Measurements from ENCODE around the gene ZFTA.
"Not testable (repeated sequence)": the region's sequence is repeated elsewhere in the genome, so short reads cannot be mapped to it uniquely, and the experiment has no call there.

ZFTA gene

DNA sequence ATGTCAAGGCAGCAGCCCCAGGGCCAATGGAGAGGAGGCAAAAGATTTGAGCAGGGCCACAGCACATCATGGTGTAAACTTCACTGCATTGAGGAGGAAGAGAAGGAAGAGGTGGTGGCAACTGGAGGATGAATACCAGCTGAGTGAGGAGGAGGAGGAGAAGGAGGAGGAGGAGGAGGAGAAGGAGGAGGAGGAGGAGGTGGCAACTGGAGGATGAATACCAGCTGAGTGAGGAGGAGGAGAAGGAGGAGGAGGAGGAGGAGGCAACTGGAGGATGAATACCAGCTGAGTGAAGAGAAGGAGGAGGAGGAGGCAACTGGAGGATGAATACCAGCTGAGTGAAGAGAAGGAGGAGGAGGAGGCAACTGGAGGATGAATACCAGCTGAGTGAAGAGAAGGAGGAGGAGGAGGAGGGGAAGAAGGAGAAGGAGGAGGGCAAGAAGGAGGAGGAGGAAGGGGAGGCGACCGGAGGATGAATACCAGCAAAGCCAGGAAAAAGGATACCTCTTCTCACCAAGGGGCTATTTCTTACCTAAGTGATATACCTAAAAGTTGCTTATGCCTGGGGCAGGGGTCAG lies 3.3 kb upstream of the ZFTA start:
- not testable (repeated sequence) for DNase-seq

DNA sequence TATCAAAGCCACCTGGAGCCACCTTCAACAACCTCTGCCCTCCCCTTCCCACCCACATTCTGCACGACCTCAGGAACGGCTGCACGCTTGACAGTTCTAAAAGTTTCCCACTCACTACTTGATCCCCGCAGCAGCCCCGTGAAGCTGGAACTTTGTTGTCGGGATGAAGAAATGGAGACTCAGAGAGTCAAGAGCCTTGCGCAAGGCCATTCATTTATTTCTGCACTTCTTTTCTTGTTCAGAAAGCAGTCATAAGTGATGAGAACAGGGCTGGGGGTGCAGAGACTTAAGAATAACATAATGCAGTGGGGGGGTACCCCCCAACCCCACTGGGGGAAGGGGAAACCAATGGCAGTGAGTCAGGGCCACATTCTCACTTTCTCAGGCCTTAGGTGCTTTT lies 2.2 kb upstream of the ZFTA start:
- no peak for DNase-seq

DNA sequence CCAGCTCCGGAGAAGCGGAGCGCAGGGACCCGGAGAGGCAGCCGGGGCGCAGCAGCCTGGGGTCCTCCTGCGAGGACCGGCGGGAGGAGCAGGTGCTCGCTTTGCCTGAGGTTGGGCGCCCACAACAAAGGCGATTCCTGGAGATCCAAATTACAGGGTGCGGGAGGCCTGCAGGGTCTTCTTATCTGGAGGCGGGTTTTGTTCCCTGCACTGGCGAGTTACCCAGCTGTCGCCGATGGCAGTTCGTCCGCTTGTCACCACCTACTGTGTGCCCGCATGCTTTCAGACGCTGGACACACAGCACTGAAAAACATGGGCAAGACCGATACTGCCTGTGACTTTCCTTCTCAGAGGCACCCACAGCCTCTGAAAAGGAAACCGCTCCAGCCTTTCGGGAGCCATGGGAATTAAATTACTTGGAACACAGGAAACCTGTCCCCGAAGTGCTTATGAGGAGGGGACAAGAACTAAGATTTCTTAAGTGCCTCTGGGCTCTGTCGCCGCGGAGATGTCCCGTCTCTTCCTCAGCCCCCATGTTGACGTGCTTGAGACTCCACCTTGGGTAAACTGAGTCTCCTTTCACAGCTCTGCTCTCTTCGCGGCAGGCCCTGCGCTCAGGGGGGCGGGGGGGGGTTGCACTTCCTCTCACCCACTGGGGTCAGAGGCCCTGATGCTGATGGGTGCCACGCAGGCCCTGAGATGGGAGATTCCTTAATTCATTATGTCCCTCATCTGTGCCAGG lies 1.3 kb upstream of the ZFTA start:
- DNase-seq = no peak

DNA sequence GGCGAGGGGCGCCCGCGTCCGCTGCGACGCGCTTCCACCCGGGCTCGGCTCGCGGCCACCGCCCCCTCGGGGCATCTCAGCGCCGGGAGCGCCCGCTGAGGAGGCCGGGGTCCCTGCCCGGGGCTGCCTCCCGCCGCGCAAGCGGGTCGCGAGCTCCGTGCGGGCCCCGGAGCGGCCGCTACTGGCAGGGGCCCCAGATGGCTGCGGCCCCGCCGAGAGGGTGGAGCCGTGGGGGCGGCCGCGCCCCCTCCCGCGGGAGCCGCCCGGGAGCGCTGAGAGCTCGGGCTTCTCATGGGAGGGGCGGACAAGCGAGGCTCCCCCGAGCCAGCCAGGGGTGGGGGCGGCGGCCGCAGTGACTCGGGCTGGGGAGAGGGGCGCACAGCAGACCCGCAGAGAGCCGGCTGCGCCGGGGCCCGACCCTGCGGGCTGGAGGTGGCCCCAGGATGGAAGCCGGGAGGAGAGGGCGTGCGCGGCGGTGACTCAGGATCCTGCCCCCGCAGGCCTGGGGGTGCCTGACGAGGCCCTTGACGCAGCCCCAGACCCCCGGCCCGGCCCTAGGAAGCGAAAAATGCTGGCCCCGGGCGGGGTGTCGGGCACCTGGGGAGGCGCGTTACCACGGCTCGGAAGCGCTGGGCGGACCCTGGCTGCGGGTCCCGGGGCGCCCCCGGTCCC lies 603 bp upstream of the ZFTA start:
- DNase-seq = peak; percentile 26

DNA sequence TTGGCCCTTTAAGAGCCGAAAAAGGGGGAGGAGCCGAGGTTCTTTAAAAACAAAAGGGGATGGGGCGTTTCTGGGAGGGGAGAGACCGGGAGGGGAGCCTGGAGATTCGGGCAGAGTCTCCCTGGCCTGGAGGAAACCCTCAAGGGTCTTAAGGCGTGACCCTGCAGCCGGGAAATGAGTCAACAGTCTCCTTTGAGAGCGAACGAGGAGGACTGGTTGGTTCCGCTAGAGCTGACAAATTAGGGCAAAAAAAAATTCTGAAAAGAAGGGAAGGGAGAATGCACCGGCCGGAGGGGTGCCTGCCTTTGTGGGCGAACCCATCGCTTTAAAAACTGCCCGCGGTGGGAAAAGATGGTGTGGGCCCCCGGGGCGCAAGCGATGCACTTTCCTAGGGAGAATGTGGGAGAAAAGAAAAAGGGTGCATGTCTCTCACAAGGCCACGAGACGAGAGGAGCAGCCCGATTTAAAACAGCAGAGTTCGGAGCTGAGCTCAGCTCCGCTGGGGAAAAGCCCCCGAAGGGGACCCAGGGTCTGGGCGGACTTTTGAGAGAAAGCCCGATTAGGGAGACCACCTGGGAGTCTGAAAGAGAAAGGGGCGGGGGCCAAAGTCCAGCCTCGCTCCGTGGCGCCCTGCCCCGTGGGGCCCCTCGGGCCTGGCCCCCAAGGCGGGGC lies 874 bp downstream of the ZFTA start:
- DNase-seq = peak; percentile 55

DNA sequence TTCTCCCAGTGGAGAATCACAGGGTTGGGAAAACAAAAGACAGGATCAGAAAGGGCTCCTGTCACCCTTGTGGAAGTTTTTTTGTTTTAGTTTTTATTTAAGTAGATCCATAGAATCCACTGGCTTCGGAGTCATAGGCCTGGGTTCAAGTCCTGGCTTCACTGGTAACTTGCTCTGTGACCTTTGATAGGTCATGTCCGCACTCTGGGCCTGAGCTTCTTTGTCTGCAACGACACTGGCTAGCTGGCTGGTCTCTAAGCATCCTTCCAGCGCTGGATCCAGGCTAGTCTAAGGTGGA lies 1.4 kb downstream of the ZFTA start:
- no peak for DNase-seq

DNA sequence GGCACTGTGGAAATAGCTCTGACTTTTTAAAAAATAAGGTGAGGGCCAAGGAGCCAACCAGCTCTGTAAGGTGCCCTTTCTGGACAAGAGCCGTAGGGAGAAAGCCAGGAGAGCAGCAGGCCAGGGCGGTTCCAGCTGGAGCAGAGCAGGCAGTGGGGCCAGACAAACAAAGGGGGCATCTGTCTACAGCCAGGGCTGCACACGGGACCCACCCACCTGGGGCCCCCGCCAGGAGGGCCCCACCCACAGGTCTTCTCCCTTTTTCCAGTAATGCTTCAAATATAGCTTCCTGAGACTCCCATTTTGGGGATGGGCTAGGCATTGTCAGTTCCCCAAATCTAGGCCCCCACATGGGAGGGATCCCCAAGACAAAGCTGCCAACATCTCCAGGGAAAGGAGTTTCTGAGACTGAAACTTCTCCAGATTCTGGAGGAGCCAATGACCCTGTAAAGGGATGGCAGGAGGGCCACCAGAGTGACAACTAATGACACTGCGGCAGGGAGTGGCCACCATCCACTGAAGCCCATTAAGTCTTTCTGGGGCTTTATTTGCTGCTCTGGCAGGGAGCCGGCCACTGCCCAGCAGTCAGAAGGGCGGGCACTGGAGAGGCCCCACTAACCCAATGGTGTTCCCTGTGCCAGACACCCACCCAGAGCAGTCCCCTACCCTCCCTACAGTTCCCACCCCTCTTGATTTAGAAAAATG lies 1.9 kb downstream of the ZFTA start:
- no peak for DNase-seq

DNA sequence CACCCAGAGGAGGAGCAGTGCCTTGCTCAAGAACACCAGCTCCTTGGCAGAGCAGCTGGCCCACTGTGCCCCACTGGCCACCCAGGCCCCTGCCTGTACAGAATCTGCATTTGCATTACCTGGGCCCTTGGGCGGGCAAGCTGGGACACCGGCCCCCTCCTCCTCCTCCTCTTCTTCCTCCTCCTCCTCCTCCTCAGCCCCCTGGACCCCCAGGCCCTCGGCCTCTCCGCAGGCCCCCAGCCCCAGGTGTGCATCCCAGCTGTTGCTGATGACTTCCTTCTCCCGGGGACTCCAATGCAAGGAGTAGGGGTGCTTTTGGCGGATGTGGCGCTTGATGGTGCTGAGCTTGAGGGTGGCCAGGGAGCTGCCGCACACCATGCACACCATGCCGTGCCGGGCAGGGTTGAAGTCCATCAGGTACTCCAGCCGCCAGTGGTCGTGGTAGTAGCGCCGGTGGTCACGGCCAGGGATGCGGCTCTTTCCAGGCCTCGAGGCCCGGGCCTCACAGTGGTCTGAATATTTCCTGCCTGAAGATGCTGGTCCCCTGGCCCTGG lies 2.8 kb downstream of the ZFTA start:
- no peak for DNase-seq

DNA sequence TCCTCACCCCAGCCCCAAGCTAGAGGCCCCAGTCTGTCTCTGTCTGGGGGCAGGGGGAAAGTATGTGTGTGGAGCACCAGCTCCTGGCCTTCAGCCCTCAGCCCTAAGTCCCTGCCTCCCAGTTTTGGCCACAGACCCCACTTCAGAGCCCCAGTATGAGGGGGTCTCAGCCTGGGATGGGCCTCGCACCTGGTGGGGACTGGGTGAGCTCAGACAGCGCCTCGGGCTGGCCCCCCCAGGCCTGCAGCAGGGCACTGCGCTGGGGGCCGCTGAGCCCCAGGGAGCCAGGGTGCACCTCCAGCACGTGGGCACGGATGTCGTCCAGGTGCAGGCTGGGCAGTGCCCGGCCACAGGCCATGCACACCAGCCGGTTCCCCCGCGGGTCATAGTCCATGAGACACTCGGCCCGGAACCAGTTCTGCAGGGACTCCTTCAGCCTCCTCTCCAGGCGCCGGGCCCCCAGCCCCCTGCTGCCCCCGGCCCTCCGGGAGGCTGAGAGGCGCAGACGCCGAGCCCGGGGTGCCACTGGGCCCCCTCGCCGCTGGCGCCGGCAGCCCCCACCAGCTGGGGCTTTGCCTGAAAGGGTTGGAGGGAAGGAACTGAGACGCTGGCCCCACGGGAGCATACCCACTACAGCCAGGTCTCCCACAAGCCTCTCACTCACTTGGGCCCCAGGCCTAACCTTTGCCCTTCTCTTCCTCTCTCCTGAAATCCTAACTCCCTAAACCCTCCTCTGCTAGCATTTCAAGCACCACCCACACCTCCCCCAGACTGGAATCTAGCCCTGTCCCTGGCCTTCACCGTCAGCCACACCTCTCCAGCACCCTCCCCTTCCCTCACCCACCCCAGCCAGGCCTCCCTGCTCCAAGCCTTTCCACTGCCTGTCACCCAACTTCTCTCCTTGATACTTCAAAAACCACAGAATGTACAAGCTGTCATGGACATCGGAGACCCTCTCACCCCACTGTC lies 3.6 kb downstream of the ZFTA start:
- DNase-seq = no peak

DNA sequence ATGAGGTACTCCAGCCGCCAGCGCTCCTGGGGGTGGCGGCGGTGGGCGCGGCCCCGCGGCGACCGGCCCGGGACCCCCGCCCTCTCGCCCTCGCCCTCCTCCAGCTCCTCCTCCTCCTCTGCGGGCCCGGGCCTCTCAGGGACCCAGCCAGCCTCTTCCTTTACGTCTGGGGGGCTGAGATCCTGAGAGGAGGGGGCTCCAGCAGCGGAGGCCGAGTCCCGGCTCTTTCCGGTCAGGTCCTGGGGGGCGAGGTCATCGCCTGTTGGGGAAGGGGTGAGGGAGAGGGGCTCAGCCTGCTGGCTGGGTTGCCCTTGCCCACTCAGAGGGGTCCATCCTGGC lies 4.3 kb downstream of the ZFTA start:
- no peak for DNase-seq

DNA sequence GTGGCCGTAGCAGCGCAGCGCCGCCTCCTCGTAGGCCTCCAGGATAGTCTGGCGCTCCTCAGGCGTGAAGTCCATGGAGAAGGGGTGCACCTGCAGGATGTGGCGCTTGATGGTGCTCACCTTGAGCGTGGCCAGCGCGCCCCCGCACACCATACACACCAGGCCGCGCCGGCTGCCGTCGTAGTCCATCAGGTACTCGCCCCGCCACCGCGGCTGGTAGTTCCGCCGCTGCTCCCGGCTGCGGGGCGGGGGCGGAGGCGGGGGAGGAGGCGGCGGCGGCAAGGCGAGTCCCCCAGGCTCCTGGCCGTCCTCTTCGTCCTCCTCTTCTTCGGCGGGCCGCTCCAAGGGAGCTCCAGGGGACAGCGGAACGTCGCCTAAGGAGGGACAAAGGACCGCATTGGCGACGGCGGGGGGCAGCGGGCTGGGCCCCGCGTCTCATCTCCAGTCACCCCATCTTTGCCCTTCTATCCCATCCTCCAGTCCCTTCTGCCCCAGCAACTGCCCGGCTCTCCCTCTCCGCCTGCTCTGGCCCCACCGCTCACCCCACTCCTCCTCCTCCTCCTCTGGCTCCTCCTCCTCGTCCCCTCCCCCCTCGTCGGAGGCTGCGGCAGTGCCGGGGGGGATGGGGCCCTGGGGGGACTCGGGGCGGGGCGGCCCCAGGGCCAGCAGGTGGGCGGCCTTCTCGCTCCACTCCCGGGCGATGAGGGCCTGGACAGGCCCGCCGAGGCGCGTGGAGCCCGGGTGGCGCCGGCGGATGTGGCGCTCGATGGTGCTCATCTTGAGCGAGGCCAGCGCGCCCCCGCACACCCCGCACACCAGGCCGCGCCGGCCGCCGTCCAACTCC lies 4.9 kb downstream of the ZFTA start:
- no peak for DNase-seq

DNA sequence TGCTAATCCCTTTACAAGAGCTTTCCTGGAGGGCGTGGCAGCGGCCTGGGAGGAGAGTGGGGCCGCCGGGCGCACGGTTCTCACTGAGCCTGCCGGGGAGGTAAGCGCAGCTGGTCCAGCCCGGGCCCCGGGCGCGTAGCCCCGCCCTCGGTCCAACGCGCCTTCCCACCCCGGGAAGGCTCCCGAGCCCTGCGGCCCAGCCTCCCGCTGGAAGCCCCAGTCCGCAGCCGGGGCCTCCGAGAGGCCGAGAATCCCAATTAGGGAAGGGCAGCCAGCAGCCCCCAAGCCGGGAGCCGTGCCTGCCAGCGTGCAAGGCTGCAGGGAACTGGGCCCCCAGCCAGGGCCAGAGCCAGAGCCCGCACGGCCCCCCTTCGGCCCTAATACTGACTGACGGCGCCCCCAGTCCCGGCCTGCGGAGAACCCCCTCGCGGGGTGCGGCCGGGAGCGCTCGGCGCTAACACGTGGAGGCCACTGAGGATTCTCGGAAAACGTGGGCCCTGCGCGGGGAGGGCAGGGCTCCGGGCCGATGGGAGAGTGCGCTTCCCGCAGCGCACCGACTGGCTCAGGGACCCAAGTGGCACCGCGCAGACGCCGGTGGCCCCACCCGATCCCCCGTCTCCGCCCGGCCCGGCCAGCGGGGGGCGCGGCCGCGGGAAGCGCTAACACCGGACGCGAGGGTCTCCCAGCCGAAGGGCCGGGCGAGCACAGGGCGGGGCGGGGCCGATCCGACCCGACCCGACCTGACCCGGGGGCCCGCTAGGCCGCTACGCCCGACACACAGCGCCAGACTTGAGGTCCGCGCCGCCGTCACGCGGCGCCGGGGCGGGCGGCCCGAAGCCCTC lies 5.7 kb downstream of the ZFTA start:
- no peak for DNase-seq

DNA sequence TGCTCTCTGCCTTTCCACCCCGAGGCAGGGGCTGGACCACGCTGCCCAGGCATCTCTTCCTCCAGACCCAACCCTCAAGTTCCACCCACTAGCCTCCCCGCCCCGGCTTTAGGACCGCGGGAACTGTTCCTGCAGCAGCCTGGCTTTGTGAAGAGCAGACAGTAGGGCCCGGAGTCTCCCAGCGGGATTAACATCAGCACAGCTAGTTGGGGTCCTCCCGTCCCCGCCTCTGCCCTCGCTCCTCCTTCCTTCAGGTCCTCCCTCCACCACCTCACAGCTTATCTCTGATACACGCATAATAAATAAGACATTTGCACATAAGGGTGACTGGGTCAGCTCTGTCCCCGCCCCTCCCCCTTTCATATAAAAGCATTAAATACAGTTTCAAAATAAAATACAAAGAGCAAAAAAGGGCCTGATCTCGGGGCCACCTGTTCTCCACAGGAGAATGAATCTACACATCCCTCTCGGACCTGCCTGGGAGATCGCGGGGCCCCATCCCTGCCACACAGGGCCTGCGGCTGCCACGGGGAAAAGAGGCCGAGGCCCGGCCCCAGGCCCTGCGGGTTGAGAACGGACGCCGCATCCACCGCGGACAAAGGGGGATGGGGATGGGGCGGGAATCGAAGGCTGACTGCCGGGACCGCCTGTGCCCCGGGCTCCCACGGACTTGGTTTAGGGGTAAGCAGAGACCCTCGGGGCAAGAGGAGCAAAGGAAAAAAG lies 6.5 kb downstream of the ZFTA start:
- no peak for DNase-seq

DNA sequence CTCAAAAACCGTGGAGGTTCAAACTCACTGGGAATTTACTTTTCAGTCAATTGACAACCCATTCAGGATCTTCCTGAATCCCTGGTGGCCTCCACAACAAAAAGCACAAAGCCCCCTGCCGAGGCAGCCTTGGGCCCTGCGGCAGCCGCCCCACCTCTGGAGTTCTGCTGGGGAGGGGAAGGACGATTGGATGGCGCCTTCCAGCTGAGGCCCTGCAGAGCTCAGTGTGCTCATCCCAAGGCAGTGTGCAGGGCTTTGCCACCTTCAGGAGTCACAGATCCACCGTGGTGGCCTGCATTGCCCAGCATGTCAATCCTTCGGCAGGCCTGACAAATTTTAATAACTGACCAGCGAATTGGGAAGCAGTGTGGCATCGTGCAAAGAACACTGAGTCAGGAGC lies 7.4 kb downstream of the ZFTA start:
- no peak for DNase-seq

DNA sequence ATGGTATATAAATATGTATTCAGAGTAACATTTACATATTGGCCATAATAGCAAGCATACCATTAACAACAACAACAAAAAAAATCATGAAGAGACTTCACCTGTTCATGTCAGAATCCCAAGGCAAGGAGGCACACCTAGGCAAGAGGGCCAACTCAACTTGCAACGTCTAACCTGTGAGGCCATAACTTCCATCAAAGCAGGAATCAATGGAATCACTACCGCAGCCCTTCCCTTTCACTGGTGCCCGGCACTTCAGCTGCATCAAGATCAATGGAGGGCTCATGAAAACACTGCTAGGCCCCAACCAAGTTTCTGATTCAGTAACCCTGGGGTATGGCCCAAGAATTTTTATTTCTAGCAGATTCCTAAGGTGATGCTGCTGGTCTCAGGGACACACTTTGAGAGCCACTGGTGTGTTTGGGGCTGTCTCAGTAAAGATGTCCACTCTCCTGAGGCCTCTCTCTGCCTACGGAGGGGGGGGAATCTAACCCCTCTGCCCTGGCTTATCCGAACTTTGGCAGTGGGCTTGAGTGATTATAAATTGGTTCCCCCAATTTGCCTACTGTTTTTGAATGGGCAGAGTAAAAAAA lies 8.0 kb downstream of the ZFTA start:
- no peak for DNase-seq

DNA sequence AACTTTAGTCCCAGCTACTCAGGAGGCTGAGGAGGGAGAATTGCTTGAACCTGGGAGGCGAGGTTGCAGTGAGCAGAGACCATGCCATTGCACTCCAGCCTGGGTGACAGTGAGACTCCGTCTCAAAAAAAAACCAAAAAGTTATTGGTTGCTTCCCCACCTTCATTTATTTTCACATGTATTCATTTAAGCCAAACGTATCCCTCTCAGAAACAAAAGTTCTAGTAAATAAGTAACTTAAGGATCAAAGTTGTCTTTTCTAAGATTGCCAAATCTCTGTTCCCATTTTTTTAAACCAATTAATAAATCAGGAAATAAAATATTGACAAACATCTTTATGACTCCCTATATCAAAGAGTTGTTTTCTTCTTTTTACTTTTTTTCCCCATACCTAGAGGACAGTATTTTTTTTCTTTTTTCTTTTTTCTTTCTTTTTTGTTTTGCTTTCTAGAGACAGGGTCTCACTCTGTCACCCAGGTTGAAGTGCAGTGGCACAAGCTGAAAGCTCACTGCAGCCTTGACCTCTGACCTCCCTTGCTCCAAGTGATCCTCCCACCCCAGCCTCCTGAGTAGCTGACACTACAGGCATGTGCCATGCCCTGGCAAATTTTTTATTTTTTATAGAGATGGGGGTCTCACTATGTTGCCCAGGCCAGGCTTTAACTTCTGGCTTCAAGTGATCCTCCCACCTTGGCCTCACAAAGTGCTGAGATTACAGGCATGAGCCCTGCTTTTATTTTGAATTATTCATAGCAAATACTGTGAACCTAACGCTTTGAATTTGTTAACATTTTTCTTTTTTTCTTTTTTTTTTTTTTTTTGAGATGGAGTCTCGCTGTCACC lies 11.4 kb downstream of the ZFTA start:
- DNase-seq = no peak

DNA sequence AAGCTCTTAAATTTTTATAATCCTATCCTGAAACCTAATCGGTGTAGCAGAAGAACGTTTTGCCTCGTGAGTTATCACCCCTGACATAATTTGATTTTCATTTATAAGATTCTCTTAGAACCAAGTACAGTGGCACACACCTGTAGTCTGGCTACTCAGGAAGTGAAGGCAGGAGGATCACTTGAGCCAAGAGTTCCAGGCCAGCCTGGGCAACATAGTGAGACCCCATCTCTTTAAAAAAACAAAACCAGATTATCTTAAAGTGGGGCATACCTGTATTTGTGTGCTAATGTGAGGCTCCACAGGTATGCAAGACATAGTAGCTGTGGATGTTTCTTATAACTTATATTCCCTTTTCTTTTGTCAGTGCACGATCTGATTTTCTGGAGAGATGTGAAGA lies 19.0 kb downstream of the ZFTA start:
- no peak for DNase-seq

DNA sequence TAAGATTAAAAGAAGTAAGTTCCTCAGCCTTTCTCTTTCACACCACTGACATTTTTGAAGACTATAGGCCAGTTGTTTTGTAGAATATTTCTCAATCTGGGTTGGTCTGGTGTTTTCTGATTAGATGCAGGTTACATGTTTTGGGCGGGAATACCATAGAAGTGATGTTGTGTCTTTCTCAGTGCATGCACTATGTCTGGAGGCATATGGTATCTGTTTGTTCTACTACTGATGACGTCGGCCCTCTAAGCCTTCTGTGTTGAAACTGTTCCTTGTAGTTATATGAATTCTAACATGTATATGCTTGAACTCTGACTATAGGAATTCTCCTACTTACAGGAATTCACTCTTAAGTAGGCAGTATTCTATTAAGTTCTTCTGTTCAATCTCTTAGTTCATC lies 21.6 kb downstream of the ZFTA start:
- DNase-seq = no peak
